Ectodermal cell (in vitro differentiated cells): ENCODE data around the gene GAB4.
"Not testable (repeated sequence)": the region's sequence is repeated elsewhere in the genome, so short reads cannot be mapped to it uniquely, and the experiment has no call there.

Source experiments
- H3K27ac ChIP-seq: 2 replicates; pipeline ENCODE4 v1.7.0; 2013; ENCODE audit warnings: mild to moderate bottlenecking, low read depth, low read length; ENCODE audit not compliant: insufficient read depth, poor library complexity, severe bottlenecking
- H3K27me3 ChIP-seq: 2 replicates; pipeline ENCODE4 v1.7.0; 2013; ENCODE audit warnings: mild to moderate bottlenecking, low read length; ENCODE audit not compliant: insufficient read depth, control insufficient read depth, poor library complexity, severe bottlenecking
- H3K36me3 ChIP-seq: one replicate; pipeline ENCODE4 v1.7.0; 2013; ENCODE audit warnings: low read length; ENCODE audit not compliant: control insufficient read depth, insufficient read depth
- H3K4me1 ChIP-seq: one replicate; pipeline ENCODE4 v1.7.0; 2013; ENCODE audit warnings: low read length; ENCODE audit not compliant: control insufficient read depth, insufficient read depth
- H3K4me3 ChIP-seq: 2 replicates; pipeline ENCODE4 v1.7.0; 2013; ENCODE audit warnings: low read depth, low read length, control low read depth; ENCODE audit not compliant: insufficient read depth
- H3K9me3 ChIP-seq: 2 replicates; pipeline ENCODE4 v1.7.0; 2013; ENCODE audit warnings: mild to moderate bottlenecking, low read length, moderate library complexity; ENCODE audit not compliant: control insufficient read depth
- WGBS, 2 experiments: methylation state at CpG; one replicate each; pipeline ENCODE4 v1.1.7; 2013; ENCODE audit warnings: missing lambda C conversion rate in 2 of 2; 5-methylcytosine and 5-hydroxymethylcytosine counted together

The GAB4 gene

DNA sequence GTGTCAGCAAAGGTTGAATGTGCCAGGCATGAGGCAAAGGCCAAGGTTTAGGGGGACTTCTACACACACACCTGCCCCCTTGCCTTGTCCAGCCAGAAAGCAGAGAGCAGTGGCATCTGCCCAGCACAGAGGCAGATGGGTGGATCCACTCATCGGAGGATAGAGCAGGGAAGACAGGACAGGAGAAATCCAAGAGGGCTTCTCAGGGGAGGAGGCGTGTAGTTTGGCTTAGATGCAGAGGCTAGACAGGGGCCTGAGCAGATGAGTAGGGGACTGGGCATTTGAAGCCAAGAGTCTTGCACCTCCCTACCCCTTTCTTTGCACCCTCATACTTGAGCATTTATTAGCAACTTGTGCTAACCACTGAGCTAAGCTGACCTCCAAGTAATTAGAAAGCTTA lies 26.5 kb upstream of the GAB4 start:
- WGBS, 2 experiments = 92% methylated on average over 2 of the region's 2 CpGs
- not testable (repeated sequence) for H3K9me3 ChIP-seq, H3K4me1 ChIP-seq, H3K4me3 ChIP-seq, H3K27ac ChIP-seq, H3K36me3 ChIP-seq, H3K27me3 ChIP-seq

DNA sequence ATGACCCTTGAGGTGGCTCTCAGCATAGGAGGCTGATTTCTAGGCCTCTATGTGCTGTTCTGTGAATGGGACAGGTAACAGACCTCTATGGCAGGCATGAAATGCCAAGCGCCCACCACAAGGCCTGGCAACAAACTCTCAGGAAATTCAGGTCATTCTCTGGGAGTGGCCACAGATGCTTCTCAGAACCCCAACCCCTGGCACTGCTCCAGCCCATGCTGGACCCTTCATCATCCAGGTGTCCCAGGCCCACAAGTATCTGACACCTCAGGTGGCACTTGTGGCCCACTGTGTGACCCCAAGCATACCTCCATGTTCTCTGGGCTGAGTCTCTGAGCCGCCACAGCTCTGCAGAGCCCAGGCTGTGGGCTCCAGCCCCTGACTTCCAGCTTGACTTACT lies 24.3 kb upstream of the GAB4 start:
- not testable (repeated sequence) for H3K27ac ChIP-seq, H3K4me1 ChIP-seq, H3K4me3 ChIP-seq, H3K9me3 ChIP-seq, H3K27me3 ChIP-seq, H3K36me3 ChIP-seq
- 85 to 88% methylated on average over 2 of the region's 2 CpGs for WGBS, 2 experiments

GRCh38 chr22:17024380-17024779 lies 16.4 kb upstream of the GAB4 start:
- H3K4me3 ChIP-seq, H3K27ac ChIP-seq, H3K36me3 ChIP-seq, H3K4me1 ChIP-seq, H3K27me3 ChIP-seq, H3K9me3 ChIP-seq: not testable (repeated sequence)
- 61 to 69% methylated on average over 5 of the region's 5 CpGs for WGBS, 2 experiments

DNA sequence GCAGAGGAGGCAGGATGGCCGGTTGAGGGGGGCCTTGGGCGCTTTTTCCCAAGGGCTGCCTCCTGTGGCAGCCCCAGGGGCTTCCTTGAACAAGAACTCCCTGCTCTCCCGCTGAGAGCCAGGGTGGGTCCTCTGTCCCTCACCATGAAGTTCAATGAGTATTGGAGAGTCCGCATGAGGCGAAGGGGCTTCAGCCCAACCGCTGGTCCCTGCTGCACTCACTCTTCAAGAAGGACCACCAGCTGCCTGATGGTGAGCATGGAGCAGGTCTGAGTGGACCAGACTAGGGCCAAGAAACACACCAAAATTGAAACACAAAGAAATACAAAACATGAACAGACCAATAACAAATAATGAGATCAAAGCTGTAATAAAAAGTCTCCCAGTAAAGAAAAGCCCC lies 7.5 kb upstream of the GAB4 start:
- not testable (repeated sequence) for H3K36me3 ChIP-seq, H3K4me3 ChIP-seq, H3K27ac ChIP-seq, H3K27me3 ChIP-seq, H3K4me1 ChIP-seq, H3K9me3 ChIP-seq
- whole genome bisulfite sequencing, 2 experiments = 77 to 81% methylated on average over 6 of the region's 6 CpGs

GRCh38 chr22:17014101-17014440 lies 6.0 kb upstream of the GAB4 start:
- H3K9me3 ChIP-seq, H3K27ac ChIP-seq, H3K27me3 ChIP-seq, H3K4me3 ChIP-seq, H3K36me3 ChIP-seq, H3K4me1 ChIP-seq: not testable (repeated sequence)
- WGBS, 2 experiments = 64 to 65% methylated on average over 3 of the region's 3 CpGs

GRCh38 chr22:17013396-17014100 lies 5.5 kb upstream of the GAB4 start:
- Histone ChIP-seq H3K9me3 (no peaks in the 10 kb centered on the region), H3K36me3 (no peaks in the 10 kb centered on the region), H3K4me3 (no peak overlapping the region), H3K27ac (no peak overlapping the region), H3K4me1 (no peaks in the 10 kb centered on the region), H3K27me3 (no peaks in the 10 kb centered on the region)
- 98 to 100% methylated on average over 2 of the region's 2 CpGs for WGBS, 2 experiments

DNA sequence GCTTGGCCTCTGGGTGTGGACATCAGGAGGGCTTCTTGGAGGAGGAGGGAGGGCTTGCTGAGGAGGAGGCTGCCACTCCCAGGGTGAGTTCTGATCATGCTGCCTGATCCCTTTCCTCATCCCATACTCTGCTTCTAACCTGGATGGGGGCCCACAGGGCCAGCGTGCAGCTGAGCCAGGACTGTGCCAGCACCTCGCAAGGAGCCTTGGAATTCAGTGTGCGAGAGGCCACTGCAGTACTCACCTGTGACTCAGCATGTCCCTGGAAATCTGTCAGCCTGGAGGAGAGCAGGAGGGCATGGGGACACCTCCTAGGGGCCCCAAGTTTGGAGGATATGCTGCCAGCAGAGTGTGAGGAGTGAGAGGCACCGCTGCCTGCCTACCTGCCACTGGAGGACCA lies 4.2 kb upstream of the GAB4 start:
- Histone ChIP-seq H3K4me3 (no peak overlapping the region), H3K36me3 (no peaks in the 10 kb centered on the region), H3K27me3 (no peaks in the 10 kb centered on the region), H3K4me1 (no peaks in the 10 kb centered on the region), H3K9me3 (no peaks in the 10 kb centered on the region), H3K27ac (no peak overlapping the region)
- WGBS, 2 experiments = 86 to 87% methylated on average over 4 of the region's 4 CpGs

DNA sequence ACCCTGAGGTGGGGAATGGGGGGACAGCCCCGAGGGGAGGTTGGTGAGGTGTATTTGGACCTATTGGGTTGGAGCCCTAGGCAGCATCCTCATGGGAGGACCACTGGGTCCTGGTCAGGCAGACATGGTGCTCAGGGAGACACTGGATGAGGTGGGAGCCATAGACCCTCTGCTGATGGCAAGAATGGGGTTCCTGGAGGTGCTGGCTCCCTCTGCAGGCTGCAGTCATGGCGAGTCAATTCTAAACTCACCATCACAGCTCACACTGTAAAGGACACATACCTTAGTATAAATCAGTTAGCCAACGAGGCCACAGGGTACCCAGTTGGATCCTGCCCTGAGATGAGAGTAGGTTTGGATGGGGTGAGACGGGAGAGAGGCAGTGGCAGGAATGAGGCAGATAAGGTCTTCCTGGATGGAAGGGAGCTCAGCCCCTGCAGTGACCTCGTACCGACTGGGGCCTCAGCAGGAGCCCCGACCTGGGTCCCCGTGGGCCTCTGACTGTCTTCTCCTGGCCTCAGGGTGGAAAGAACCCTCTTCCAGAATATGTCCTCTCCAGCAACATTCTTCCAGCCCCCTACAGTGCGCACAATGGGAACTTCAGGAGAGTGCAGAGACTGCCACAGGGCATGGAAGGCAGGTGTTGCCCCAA lies 1.7 kb upstream of the GAB4 start:
- Histone ChIP-seq H3K4me3 (no peak overlapping the region), H3K36me3 (no peaks in the 10 kb centered on the region), H3K27me3 (no peaks in the 10 kb centered on the region), H3K9me3 (no peaks in the 10 kb centered on the region), H3K4me1 (no peaks in the 10 kb centered on the region), H3K27ac (no peak overlapping the region)
- WGBS, 2 experiments = 78 to 80% methylated on average over 9 of the region's 9 CpGs

GRCh38 chr22:17007257-17007656 lies 765 bp downstream of the GAB4 start:
- no peaks in the 10 kb centered on the region for H3K4me1 ChIP-seq
- no peak overlapping the region for H3K27ac ChIP-seq
- no peaks in the 10 kb centered on the region for H3K9me3 ChIP-seq
- H3K27me3 ChIP-seq = no peaks in the 10 kb centered on the region
- no peaks in the 10 kb centered on the region for H3K36me3 ChIP-seq
- WGBS, 2 experiments = 69 to 72% methylated on average over 22 of the region's 22 CpGs
- H3K4me3 ChIP-seq = no peak overlapping the region

GRCh38 chr22:16989915-16990314 lies 18.1 kb downstream of the GAB4 start:
- Histone ChIP-seq H3K27ac (no peak overlapping the region), H3K4me1 (no peaks in the 10 kb centered on the region), H3K9me3 (no peaks in the 10 kb centered on the region), H3K36me3 (no peaks in the 10 kb centered on the region), H3K4me3 (no peak overlapping the region), H3K27me3 (no peaks in the 10 kb centered on the region)
- WGBS, 2 experiments = 79 to 80% methylated on average over 6 of the region's 6 CpGs

DNA sequence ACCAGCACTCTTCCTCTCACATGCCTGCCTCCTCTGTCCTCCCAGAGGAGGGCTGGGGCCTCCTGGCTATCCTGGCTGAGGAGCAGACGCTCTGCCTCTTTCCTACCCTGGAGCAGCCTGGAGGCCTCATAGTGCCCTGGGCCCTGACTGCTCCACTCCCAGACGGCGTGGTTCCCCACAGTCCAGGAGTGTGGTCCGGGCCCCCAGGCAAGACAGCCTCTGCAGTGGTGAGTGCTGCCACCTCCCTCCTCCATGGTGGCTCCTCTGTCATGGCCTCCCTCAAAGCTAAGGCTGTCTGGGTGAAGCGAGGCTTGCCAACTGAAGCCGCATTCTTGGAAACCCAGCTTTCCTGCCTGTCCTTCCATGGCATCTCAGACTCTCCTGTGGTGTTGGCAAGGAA lies 19.8 kb downstream of the GAB4 start:
- Histone ChIP-seq H3K4me3 (no peak overlapping the region), H3K27me3 (no peaks in the 10 kb centered on the region), H3K9me3 (no peaks in the 10 kb centered on the region), H3K36me3 (no peaks in the 10 kb centered on the region), H3K27ac (no peak overlapping the region), H3K4me1 (no peaks in the 10 kb centered on the region)
- WGBS, 2 experiments = 78% methylated on average over 6 of the region's 6 CpGs
